AG08396 (cell line): Measurements from ENCODE around the gene TMEM50B.
"Not testable (repeated sequence)": the region's sequence is repeated elsewhere in the genome, so short reads cannot be mapped to it uniquely, and the experiment has no call there.

ENCODE experiments used
- DNase-seq: peaks from one replicate; pipeline ENCODE4 v3.0.0; 2012; ENCODE audit warnings: low spot score, mixed read lengths

Gene TMEM50B

GRCh38 chr21:33478182-33478581, 1.6 kb downstream of the TMEM50B start:
- no peak for DNase-seq

GRCh38 chr21:33477066-33477465, 2.7 kb downstream of the TMEM50B start:
- no peak for DNase-seq

GRCh38 chr21:33473344-33473743, 6.4 kb downstream of the TMEM50B start:
- no peak for DNase-seq

GRCh38 chr21:33470701-33471100, 9.1 kb downstream of the TMEM50B start:
- no peak for DNase-seq

GRCh38 chr21:33469183-33469582, 10.6 kb downstream of the TMEM50B start:
- not testable (repeated sequence) for DNase-seq

GRCh38 chr21:33461538-33462250, 18.1 kb downstream of the TMEM50B start:
- no peak for DNase-seq

GRCh38 chr21:33458861-33459260, 20.9 kb downstream of the TMEM50B start:
- DNase-seq, result no peak

- no peak for DNase-seq
These were observed 23.9 kb downstream of the TMEM50B start for GRCh38 chr21:33455686-33456446.

GRCh38 chr21:33452362-33452761, 27.4 kb downstream of the TMEM50B start:
- DNase-seq, result no peak

- no peak for DNase-seq
These were observed 28.1 kb downstream of the TMEM50B start for GRCh38 chr21:33451634-33452071.

GRCh38 chr21:33449616-33450015, 30.2 kb downstream of the TMEM50B start:
- no peak for DNase-seq

GRCh38 chr21:33446620-33447019, 33.2 kb downstream of the TMEM50B start:
- not testable (repeated sequence) for DNase-seq

- no peak for DNase-seq
These were observed 35.3 kb downstream of the TMEM50B start for GRCh38 chr21:33444499-33444898.

- no peak for DNase-seq
These were observed 36.6 kb downstream of the TMEM50B start for GRCh38 chr21:33443194-33443593.

GRCh38 chr21:33441489-33442477, 38.0 kb downstream of the TMEM50B start:
- peak; percentile 60 for DNase-seq

- DNase-seq, result no peak
These were observed 42.6 kb downstream of the TMEM50B start for GRCh38 chr21:33437140-33437539.

GRCh38 chr21:33434770-33435360, 44.9 kb downstream of the TMEM50B start:
- peak; percentile 78 for DNase-seq

GRCh38 chr21:33433425-33434114, 46.2 kb downstream of the TMEM50B start:
- no peak for DNase-seq

- DNase-seq, result no peak
These were observed 46.8 kb downstream of the TMEM50B start for GRCh38 chr21:33433001-33433400.

GRCh38 chr21:33432496-33432895, 47.3 kb downstream of the TMEM50B start:
- DNase-seq, result no peak

- DNase-seq, result no peak
These were observed 48.9 kb downstream of the TMEM50B start for GRCh38 chr21:33430858-33431257.
